HepG2 (cell line): ENCODE results near the gene VARS1. TPM values are rescaled to one million over a fixed set of nuclear protein-coding genes. Genes with fewer than 3 reads are reported as not detected.

Experiments used
- ATAC-seq: fragments of 200-7000 bp; cut with Tn5 transposase; 3 replicates; pipeline ENCODE4 v1.9.1; 2020; ENCODE audit warnings: mild to moderate bottlenecking, moderate library complexity
- BruUV-seq: library from RNA; stranded (reverse); fragments of 400-500 nt; replicated peaks from 2 replicates; lab custom pipeline; 2021; lab: Mats Ljungman, UMichigan
- CTCF ChIA-PET: fragments of 300-600 bp; formaldehyde crosslinking; extraction: SDS; loops from one replicate; lab custom pipeline; 2021; ENCODE audit warnings: low total read pairs, inconsistent platforms, low intra/inter-chr PET ratio; lab: Yijun Ruan, JAX
- POLR2A ChIA-PET: fragments of 350-600 bp; sonication (Branson Sonifier 250); formaldehyde crosslinking; loops from one replicate; lab custom pipeline; 2020; ENCODE audit warnings: antibody characterized with exemption, inconsistent platforms; lab: Yijun Ruan, JAX
- DNase-seq: peaks from one replicate; pipeline ENCODE4 v3.0.0-alpha.2; 2015; ENCODE audit warnings: low spot score
- FAIRE-seq: peaks from 3 replicates; lab custom pipeline; 2011; peaks lifted over from hg19 to GRCh38; lab: Jason Lieb, UNC
- H2AFZ ChIP-seq: one replicate; pipeline ENCODE4 v1.6.1; 2011; ENCODE audit warnings: low read length, inconsistent platforms
- H3K27ac ChIP-seq: fragments of 300-600 bp; 3 replicates; pipeline ENCODE4 v1.8.0; 2011; ENCODE audit warnings: mixed run types, mild to moderate bottlenecking, mixed read lengths, low read length, inconsistent platforms; ENCODE audit not compliant: insufficient read depth; ENCODE audit errors: extremely low read length
- H3K27me3 ChIP-seq, 2 experiments: fragments of 200-600 bp in 1 of 2; 2 replicates in 1 of 2; 3 replicates in 1 of 2; pipeline versions ENCODE4 v1.6.0 to v1.8.0; 2011; ENCODE audit warnings: low read length in 2 of 2, mild to moderate bottlenecking in 2 of 2, moderate library complexity in 2 of 2, inconsistent platforms in 1 of 2; ENCODE audit not compliant: insufficient read depth in 2 of 2, control insufficient read depth in 1 of 2
- H3K36me3 ChIP-seq, 2 experiments: fragments of 200-600 bp in 1 of 2; replicated peaks in 1 of 2; 2 replicates in 1 of 2; 3 replicates in 1 of 2; pipeline versions ENCODE4 v1.5.1 to v1.8.0; 2011; ENCODE audit warnings: low read length in 2 of 2, inconsistent platforms in 1 of 2; ENCODE audit not compliant: insufficient read depth in 2 of 2, control insufficient read depth in 1 of 2
- H3K4me1 ChIP-seq: 2 replicates; pipeline ENCODE4 v1.5.1; 2012; ENCODE audit warnings: low read length, inconsistent platforms; ENCODE audit not compliant: insufficient read depth
- H3K4me2 ChIP-seq: 2 replicates; pipeline ENCODE4 v1.6.0; 2011; ENCODE audit warnings: low read depth, low read length, inconsistent platforms
- H3K4me3 ChIP-seq, 3 experiments: fragments of 200-600 bp in 1 of 3; sonication (generic), shearing (Covaris generic) in 1 of 3; replicated peaks in 1 of 3; 2 replicates each; pipeline ENCODE4 v1.5.1; 2011 to 2016; ENCODE audit warnings: low read length in 3 of 3, inconsistent platforms in 2 of 3, low read depth in 2 of 3, mild to moderate bottlenecking in 2 of 3, control low read depth in 1 of 3, mixed read lengths in 1 of 3; ENCODE audit not compliant: insufficient read depth in 1 of 3
- H3K79me2 ChIP-seq: one replicate; pipeline ENCODE4 v1.6.1; 2011; ENCODE audit warnings: low read length, inconsistent platforms; ENCODE audit not compliant: insufficient read depth
- H3K9ac ChIP-seq: 2 replicates; pipeline ENCODE4 v1.6.0; 2011; ENCODE audit warnings: mild to moderate bottlenecking, low read depth, low read length, inconsistent platforms; ENCODE audit not compliant: insufficient read depth
- H3K9me3 ChIP-seq: 2 replicates; pipeline ENCODE4 v1.5.1; 2012; ENCODE audit warnings: mild to moderate bottlenecking, low read length
- H4K20me1 ChIP-seq: 2 replicates; pipeline ENCODE4 v1.6.0; 2011; ENCODE audit warnings: inconsistent platforms, mild to moderate bottlenecking, low read length, moderate library complexity; ENCODE audit not compliant: insufficient read depth
- EHMT2 ChIP-seq: fragments of 200-600 bp; sonication (generic); IDR thresholded peaks from 2 replicates; pipeline ENCODE4 v1.7.0; 2017; ENCODE audit warnings: antibody characterized with exemption, low read depth, low read length, borderline replicate concordance
- GZF1 ChIP-seq: sonication (generic); formaldehyde crosslinking; IDR thresholded peaks from 2 replicates; pipeline ENCODE4 v1.5.1; 2020; ENCODE audit warnings: mild to moderate bottlenecking, missing genetic modification reagents
- KLF9 ChIP-seq: IDR thresholded peaks from 2 replicates; pipeline ENCODE4 v1.6.1; 2016; ENCODE audit warnings: low read depth
- MLX ChIP-seq: IDR thresholded peaks from 2 replicates; pipeline ENCODE4 v1.6.1; 2016
- NFIC ChIP-seq: IDR thresholded peaks from 2 replicates; pipeline ENCODE4 v1.6.1; 2012; ENCODE audit warnings: mild to moderate bottlenecking, low read length, inconsistent platforms
- PITX1 ChIP-seq: sonication (generic); formaldehyde crosslinking; IDR thresholded peaks from 2 replicates; pipeline ENCODE4 v1.5.1; 2020; ENCODE audit warnings: mild to moderate bottlenecking, missing genetic modification reagents
- RFXANK ChIP-seq: IDR thresholded peaks from 2 replicates; pipeline ENCODE4 v1.6.1; 2016
- SMAD9 ChIP-seq: sonication (generic); formaldehyde crosslinking; IDR thresholded peaks from 2 replicates; pipeline ENCODE4 v1.5.1; 2020; ENCODE audit warnings: mild to moderate bottlenecking, missing genetic modification reagents
- SOX13 ChIP-seq, 3 experiments: fragments of 450-650 bp in 1 of 3; sonication (generic) in 1 of 3; formaldehyde crosslinking in 1 of 3; IDR thresholded peaks in 2 of 3; conservative IDR thresholded peaks in 1 of 3; 2 replicates each; pipeline versions ENCODE4 v1.5.0 to v1.6.1; 2016 to 2020; ENCODE audit warnings: antibody characterized with exemption in 1 of 3, mild to moderate bottlenecking in 1 of 3, missing compliant biosample characterization in 1 of 3, missing genetic modification reagents in 1 of 3, moderate library complexity in 1 of 3
- SSRP1 ChIP-seq: IDR thresholded peaks from 2 replicates; pipeline ENCODE4 v1.6.1; 2016; ENCODE audit warnings: control low read depth
- TOPORS ChIP-seq: sonication (generic); formaldehyde crosslinking; IDR thresholded peaks from 2 replicates; pipeline ENCODE4 v1.8.0; 2023; ENCODE audit warnings: mild to moderate bottlenecking, missing genetic modification reagents
- ZBTB7A ChIP-seq: sonication (generic); formaldehyde crosslinking; IDR thresholded peaks from 2 replicates; pipeline ENCODE4 v1.8.0; 2022; ENCODE audit warnings: mild to moderate bottlenecking, missing genetic modification reagents
- ZFP62 ChIP-seq: sonication (generic); formaldehyde crosslinking; IDR thresholded peaks from 2 replicates; pipeline ENCODE4 v1.4.0; 2020; ENCODE audit warnings: missing genetic modification reagents
- ZFX ChIP-seq: sonication (generic); formaldehyde crosslinking; IDR thresholded peaks from 2 replicates; pipeline ENCODE4 v1.4.0; 2020; ENCODE audit warnings: mild to moderate bottlenecking, low read depth, missing genetic modification reagents, moderate library complexity
- ZNF501 ChIP-seq: sonication (generic); formaldehyde crosslinking; IDR thresholded peaks from 2 replicates; pipeline ENCODE4 v1.5.1; 2020; ENCODE audit warnings: mild to moderate bottlenecking, moderate library complexity, missing genetic modification reagents
- ZNF564 ChIP-seq: sonication (generic); formaldehyde crosslinking; IDR thresholded peaks from 2 replicates; pipeline ENCODE4 v1.8.1; 2023; ENCODE audit warnings: mild to moderate bottlenecking, missing genetic modification reagents
- WGBS: methylation state at CpG from one replicate; pipeline ENCODE4 v1.1.6; 2017; ENCODE audit warnings: low lambda C conversion rate; 5-methylcytosine and 5-hydroxymethylcytosine counted together
- in situ Hi-C: cut with HindIII; loops from 2 replicates; pipeline ENCODE4 v1.10.0; 2017; ENCODE audit warnings: low pct_unique_long_range_greater_than_20kb; ENCODE audit not compliant: extremely low pct_ligation_motif_present
- intact Hi-C: fragments of 100-400 bp; cut with micrococcal nuclease; formaldehyde crosslinking; loops from one replicate; pipeline ENCODE4 v1.10.0; 2022; ENCODE audit not compliant: unreplicated experiment
- polyA plus RNA-seq, 8 experiments: library from polyadenylated mRNA; depleted of rRNA in 3 of 8; stranded (reverse) in 7 of 8; unstranded in 1 of 8; fragments of >200 nt; fragmentation: Illumina TruSeq in 4 of 8; extraction: Trizol in 4 of 8; gene quantifications; 2 replicates each; pipeline versions ENCODE4 v1.2.1 to v1.2.3, GENCODE V29; 2011 to 2016; ENCODE audit warnings: low read depth in 4 of 8, missing spikeins in 1 of 8, mixed read lengths in 1 of 8; ENCODE audit not compliant: insufficient read depth in 1 of 8
- total RNA-seq, 5 experiments: library from RNA; depleted of rRNA; stranded (reverse); fragments of >200 nt; fragmentation: Illumina TruSeq; extraction: Trizol; gene quantifications; 2 replicates each; pipeline ENCODE4 v1.2.3, GENCODE V29; 2016; ENCODE audit warnings: low read depth in 1 of 5
- TF ChIP-seq, protein P1 (sequence below): sonication (generic); formaldehyde crosslinking; IDR thresholded peaks from 2 replicates; pipeline ENCODE4 v1.4.0; 2020; ENCODE audit warnings: missing genetic modification reagents
- TF ChIP-seq, protein P2 (sequence below): sonication (generic); formaldehyde crosslinking; IDR thresholded peaks from 2 replicates; pipeline ENCODE4 v1.8.0; 2022; ENCODE audit warnings: missing genetic modification reagents, mild to moderate bottlenecking, inconsistent platforms, borderline replicate concordance

Gene VARS1
- total and polyA plus RNA-seq, 2 of the 13 experiments (the other 11 are each of a cell fraction or from before 2014, with no cell fraction given): 14.7 to 56.1 TPM

- peaks cover 5 to 28% of the 10 kb centered on the region in 2 experiments for H3K36me3 ChIP-seq
- peak overlapping the region; percentile 89 to 98 (median 98) for H3K4me3 ChIP-seq
- H3K4me2 ChIP-seq: peak overlapping the region; percentile 95
- peak; percentile 18 for ATAC-seq
- FAIRE-seq: no peak
- no peaks in the 10 kb centered on the region; a peak in 1 of 5 replicates for H3K27me3 ChIP-seq
- no peak overlapping the region for H2AFZ ChIP-seq
- peak overlapping the region; percentile 76 for H3K27ac ChIP-seq
- H3K79me2 ChIP-seq: peaks cover 22% of the 10 kb centered on the region
- no peak for DNase-seq
- POLR2A ChIA-PET: interaction anchor here (0.8 to 4.3 kb wide), 28 partner anchors 9 to 253 kb away, joined by 3 to 77 read pairs (median 7); partner anchors contain the start of genes ABHD16A, APOM, CLIC1 and DDAH2
- H4K20me1 ChIP-seq: no peaks in the 10 kb centered on the region
- H3K9me3 ChIP-seq: no peaks in the 10 kb centered on the region
- CTCF ChIA-PET: interaction anchor here (1.6 kb wide), 2 partner anchors 22 to 35 kb away, joined by 5 read pairs; no protein-coding TSS in a partner anchor
- H3K4me1 ChIP-seq: peaks cover 25% of the 10 kb centered on the region
- 1% methylated on average over 35 of the region's 44 CpGs for WGBS
- intact Hi-C loops: loop anchor here (1.0 to 2.0 kb wide), 2 partner anchors 20 to 35 kb away; partner anchors contain the start of genes HSPA1A and HSPA1L
- peak overlapping the region; percentile 92 for H3K9ac ChIP-seq
- no TSS peak for BruUV-seq
- in situ Hi-C loops: no loop called here
- no peak for TF ChIP-seq SSRP1 (CRISPR knock-in tag)
- TF ChIP-seq TOPORS (CRISPR knock-in tag): no peak
- peak; percentile 66; the same call in 1 of the 2 replicates for TF ChIP-seq ZBTB7A (CRISPR knock-in tag)
- TF ChIP-seq KLF9 (CRISPR knock-in tag): no peak
- TF ChIP-seq, protein P1, sequence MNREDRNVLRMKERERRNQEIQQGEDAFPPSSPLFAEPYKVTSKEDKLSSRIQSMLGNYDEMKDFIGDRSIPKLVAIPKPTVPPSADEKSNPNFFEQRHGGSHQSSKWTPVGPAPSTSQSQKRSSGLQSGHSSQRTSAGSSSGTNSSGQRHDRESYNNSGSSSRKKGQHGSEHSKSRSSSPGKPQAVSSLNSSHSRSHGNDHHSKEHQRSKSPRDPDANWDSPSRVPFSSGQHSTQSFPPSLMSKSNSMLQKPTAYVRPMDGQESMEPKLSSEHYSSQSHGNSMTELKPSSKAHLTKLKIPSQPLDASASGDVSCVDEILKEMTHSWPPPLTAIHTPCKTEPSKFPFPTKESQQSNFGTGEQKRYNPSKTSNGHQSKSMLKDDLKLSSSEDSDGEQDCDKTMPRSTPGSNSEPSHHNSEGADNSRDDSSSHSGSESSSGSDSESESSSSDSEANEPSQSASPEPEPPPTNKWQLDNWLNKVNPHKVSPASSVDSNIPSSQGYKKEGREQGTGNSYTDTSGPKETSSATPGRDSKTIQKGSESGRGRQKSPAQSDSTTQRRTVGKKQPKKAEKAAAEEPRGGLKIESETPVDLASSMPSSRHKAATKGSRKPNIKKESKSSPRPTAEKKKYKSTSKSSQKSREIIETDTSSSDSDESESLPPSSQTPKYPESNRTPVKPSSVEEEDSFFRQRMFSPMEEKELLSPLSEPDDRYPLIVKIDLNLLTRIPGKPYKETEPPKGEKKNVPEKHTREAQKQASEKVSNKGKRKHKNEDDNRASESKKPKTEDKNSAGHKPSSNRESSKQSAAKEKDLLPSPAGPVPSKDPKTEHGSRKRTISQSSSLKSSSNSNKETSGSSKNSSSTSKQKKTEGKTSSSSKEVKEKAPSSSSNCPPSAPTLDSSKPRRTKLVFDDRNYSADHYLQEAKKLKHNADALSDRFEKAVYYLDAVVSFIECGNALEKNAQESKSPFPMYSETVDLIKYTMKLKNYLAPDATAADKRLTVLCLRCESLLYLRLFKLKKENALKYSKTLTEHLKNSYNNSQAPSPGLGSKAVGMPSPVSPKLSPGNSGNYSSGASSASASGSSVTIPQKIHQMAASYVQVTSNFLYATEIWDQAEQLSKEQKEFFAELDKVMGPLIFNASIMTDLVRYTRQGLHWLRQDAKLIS (CRISPR knock-in tag): peak; percentile 66; the same call in 1 of the 2 replicates
- peak; percentile 66 for TF ChIP-seq ZNF501 (CRISPR knock-in tag)
- no peak for TF ChIP-seq RFXANK (CRISPR knock-in tag)
- TF ChIP-seq MLX (CRISPR knock-in tag): no peak
- no peak for TF ChIP-seq ZFP62 (CRISPR knock-in tag)
- peak; percentile 64; the same call in 1 of the 2 replicates for TF ChIP-seq ZNF564 (CRISPR knock-in tag)
- no peak for TF ChIP-seq NFIC
- TF ChIP-seq SMAD9 (CRISPR knock-in tag): peak; percentile 89; the same call in 1 of the 2 replicates
- 0 out of 2 replicates have a peak, but pooled peaks have one; percentile 32 for TF ChIP-seq ZFX (CRISPR knock-in tag)
- no peak for TF ChIP-seq SOX13 (IDR thresholded peaks at IDR 0.05)
- peak in 1 of 2 experiments; percentile 3; a peak in 1 of 4 replicates for TF ChIP-seq SOX13 (CRISPR knock-in tag; conservative IDR thresholded peaks at IDR 0.05 in 1 of 2, IDR thresholded peaks at IDR 0.05 in 1 of 2)
- TF ChIP-seq PITX1: peak; percentile 52; the same call in 1 of the 2 replicates
- TF ChIP-seq EHMT2: no peak
- 0 out of 2 replicates have a peak, but pooled peaks have one; percentile 25 for TF ChIP-seq GZF1 (CRISPR knock-in tag)
- TF ChIP-seq, protein P2, sequence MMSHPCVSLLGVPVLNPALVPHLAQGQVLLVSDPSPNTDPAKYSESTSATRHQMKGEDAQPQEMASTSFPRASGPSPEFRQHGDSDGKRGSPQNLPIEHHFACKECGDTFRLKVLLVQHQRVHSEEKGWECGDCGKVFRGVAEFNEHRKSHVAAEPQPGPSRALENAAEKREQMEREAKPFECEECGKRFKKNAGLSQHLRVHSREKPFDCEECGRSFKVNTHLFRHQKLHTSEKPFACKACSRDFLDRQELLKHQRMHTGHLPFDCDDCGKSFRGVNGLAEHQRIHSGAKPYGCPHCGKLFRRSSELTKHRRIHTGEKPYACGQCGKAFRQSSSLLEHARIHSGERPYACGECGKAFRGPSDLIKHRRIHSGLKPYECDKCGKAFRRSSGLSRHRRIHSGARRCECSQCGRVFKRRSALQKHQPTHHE (CRISPR knock-in tag): 0 out of 2 replicates have a peak, but pooled peaks have one; percentile 10
Observed at GRCh38 chr6:31794866-31795615, 511 bp downstream of the VARS1 start.
